HG02981 (cell line): ENCODE measurements around the gene STRN3.
"Not testable (repeated sequence)": the region's sequence is repeated elsewhere in the genome, so short reads cannot be mapped to it uniquely, and the experiment has no call there.

Source experiments
- ATAC-seq: cut with Tn5 transposase; IDR thresholded peaks from one replicate; pipeline ENCODE4 v1.9.1; 2021; ENCODE audit warnings: mild to moderate bottlenecking, moderate library complexity; ENCODE audit not compliant: unreplicated experiment

Gene STRN3

GRCh38 chr14:30972882-30973582 lies 53.1 kb downstream of the STRN3 start:
- ATAC-seq: no peak

GRCh38 chr14:30972036-30972732 lies 54.0 kb downstream of the STRN3 start:
- not testable (repeated sequence) for ATAC-seq

- no peak for ATAC-seq
These were observed 54.6 kb downstream of the STRN3 start for GRCh38 chr14:30971586-30971985.

- ATAC-seq: peak; percentile 67
These were observed 56.4 kb downstream of the STRN3 start for GRCh38 chr14:30969796-30970195.

GRCh38 chr14:30967364-30968098 lies 58.6 kb downstream of the STRN3 start:
- not testable (repeated sequence) for ATAC-seq

GRCh38 chr14:30966415-30967363 lies 59.5 kb downstream of the STRN3 start:
- ATAC-seq: no peak

- not testable (repeated sequence) for ATAC-seq
These were observed 60.3 kb downstream of the STRN3 start for GRCh38 chr14:30965861-30966260.

GRCh38 chr14:30962537-30962936 lies 63.6 kb downstream of the STRN3 start:
- not testable (repeated sequence) for ATAC-seq

- ATAC-seq: no peak
These were observed 64.8 kb downstream of the STRN3 start for GRCh38 chr14:30961330-30961729.

- ATAC-seq: no peak
These were observed 66.0 kb downstream of the STRN3 start for GRCh38 chr14:30960216-30960615.

GRCh38 chr14:30958555-30959407 lies 67.4 kb downstream of the STRN3 start:
- peak; percentile 34 for ATAC-seq

GRCh38 chr14:30957813-30958370 lies 68.3 kb downstream of the STRN3 start:
- ATAC-seq: peak; percentile 62

- ATAC-seq: no peak
These were observed 76.5 kb downstream of the STRN3 start for GRCh38 chr14:30949651-30950050.

GRCh38 chr14:30943694-30944093 lies 82.5 kb downstream of the STRN3 start:
- ATAC-seq: no peak

GRCh38 chr14:30940886-30941285 lies 85.3 kb downstream of the STRN3 start:
- no peak for ATAC-seq

GRCh38 chr14:30938617-30939016 lies 87.6 kb downstream of the STRN3 start:
- no peak for ATAC-seq

- no peak for ATAC-seq
These were observed 90.7 kb downstream of the STRN3 start for GRCh38 chr14:30935445-30935844.

GRCh38 chr14:30933937-30934336 lies 92.2 kb downstream of the STRN3 start:
- not testable (repeated sequence) for ATAC-seq

- no peak for ATAC-seq
These were observed 97.7 kb downstream of the STRN3 start for GRCh38 chr14:30928462-30928861.
